HG03520 (cell line): ENCODE data around the gene DXO.
"Not testable (repeated sequence)": the region's sequence is repeated elsewhere in the genome, so short reads cannot be mapped to it uniquely, and the experiment has no call there.

Source experiments
- ATAC-seq: cut with Tn5 transposase; IDR thresholded peaks from one replicate; pipeline ENCODE4 v1.9.1; 2021; ENCODE audit warnings: mild to moderate bottlenecking, moderate library complexity; ENCODE audit not compliant: unreplicated experiment

The DXO gene

DNA sequence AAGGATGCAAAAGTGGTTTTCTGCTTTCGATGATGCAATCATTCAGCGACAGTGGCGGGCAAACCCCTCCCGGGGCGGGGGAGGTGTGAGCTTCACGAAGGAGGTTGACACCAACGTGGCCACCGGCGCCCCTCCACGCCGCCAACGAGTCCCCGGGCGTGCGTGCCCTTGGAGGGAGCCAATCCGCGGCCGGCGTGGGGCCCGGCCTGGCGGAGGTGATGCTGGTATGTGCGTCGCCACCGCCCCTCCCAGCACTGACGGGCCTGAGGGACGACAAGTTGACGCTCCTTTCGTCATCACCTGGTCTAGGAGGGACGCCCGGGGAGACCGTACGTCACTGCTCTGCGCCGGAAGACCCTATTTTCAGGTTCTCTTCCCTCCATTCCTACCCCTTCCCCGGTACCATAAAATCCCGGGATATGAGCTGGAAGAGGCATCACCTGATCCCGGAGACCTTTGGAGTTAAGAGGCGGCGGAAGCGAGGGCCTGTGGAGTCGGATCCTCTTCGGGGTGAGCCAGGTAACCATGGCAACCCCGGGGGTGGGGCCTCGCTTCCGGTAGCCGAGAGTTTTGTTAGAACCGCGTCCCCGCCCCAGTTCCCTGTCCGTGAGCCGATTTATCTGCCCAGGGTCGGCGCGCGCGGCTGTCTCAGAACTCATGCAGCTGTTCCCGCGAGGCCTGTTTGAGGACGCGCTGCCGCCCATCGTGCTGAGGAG is at the start of gene DXO:
DXO (minus strand) TSS at position 146 of the 716 bp plus-strand sequence. CDS start 463 bp downstream, outside the sequence.
- ATAC-seq = peak; percentile 84

DNA sequence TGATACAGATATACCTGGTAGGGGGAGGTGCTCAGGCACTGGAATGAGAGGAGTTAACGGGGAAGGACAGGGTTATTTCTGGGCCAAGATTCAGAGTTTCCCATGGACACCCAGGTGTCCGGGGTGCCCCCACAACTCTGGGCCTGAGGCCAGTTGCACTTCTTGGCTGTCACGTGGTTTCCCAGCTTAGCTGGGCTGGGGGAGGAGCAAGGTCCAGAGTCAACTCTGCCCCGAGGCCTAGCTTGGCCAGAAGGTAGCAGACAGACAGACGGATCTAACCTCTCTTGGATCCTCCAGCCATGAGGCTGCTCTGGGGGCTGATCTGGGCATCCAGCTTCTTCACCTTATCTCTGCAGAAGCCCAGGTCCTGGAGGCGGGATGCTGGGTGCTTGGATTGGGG is 42.6 kb upstream of the DXO start, which contains the start of gene C4B:
C4B (plus strand) TSS at position 249 of the 400 bp plus-strand sequence; CDS start at position 300, 51 bp downstream.
- ATAC-seq = not testable (repeated sequence)

DNA sequence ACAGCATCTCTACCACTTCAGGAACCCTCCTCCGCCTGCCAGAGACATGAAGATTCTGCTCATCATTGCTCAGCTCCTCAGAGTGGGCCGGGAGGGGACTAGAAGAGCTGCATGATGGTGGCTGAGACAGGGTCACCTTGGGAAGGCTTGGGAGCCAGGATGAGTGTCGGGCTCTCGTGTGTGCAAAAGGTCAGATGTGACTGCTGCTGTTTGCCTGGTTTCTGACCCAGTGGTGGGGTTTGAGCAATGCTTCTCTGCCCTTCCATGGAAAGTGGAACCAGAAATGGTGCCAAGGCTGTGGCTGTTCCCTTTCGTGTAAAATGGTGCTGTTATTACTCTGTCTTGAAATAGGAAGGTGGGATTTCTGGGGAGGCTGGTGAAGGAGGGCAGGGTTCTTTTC is 41.8 kb upstream of the DXO start:
- ATAC-seq = not testable (repeated sequence)

DNA sequence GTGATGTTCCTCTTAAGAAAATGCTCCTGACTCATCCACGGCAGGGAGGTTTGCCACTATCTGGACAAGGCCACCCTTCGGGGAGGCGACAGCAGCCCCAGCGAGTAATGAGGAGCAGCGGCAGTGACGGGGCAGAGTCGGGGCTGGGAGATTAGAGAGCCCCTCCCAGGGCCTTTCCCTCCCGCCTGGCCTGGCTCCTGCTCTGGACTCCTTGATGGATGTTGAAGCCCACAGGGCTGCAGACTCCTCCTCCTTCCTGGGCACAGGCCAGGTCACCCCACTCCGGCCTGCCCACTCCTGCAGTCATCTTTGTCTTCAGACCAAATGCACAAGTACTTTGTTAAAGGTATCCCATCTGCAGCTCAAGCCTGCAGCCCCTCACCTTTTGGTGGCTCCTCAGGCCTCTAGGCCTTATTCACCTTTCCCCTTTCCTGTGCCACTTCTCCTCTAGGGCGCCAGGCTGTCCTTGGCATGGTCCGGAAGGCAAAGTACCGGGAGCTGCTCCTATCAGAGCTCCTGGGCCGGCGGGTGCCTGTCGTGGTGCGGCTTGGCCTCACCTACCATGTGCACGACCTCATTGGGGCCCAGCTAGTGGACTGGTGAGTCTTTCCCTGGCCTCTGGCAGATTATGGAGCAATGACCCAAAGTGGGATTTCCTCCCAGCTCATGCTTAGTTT is 41.1 kb upstream of the DXO start:
- ATAC-seq = not testable (repeated sequence)

DNA sequence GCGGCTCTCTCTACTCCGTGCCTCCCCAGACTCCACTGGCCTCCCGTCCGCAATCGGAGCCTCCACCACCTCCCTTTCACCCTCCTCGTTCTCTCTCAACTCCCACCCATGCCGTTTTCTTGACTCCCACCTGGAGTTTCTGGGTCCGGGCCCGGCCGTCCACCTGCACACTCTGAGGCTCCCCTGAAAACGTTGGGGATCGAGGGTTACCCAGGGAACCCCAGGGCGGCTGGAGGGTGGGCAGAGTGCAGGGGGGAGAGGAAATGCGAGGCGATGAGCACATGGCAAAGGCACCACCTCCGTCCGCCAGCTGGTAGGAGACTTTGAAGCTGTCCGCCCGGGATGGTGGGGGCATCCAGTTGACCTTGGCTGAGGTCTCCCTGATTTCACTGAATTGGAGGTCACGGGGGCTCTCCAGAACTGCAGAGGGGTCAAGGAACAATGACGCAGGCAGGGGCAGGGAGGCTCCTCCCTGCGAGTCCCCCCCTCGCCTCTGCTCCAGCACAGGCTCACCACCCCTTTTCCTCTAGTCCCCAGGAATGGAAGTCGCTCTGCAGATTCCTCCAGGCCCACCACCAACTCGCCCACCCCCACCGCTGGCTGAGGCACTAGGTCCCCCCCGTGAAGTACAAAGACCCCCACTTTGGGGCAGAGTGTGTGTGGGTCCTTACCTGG is 39.1 kb upstream of the DXO start:
- ATAC-seq = not testable (repeated sequence)

DNA sequence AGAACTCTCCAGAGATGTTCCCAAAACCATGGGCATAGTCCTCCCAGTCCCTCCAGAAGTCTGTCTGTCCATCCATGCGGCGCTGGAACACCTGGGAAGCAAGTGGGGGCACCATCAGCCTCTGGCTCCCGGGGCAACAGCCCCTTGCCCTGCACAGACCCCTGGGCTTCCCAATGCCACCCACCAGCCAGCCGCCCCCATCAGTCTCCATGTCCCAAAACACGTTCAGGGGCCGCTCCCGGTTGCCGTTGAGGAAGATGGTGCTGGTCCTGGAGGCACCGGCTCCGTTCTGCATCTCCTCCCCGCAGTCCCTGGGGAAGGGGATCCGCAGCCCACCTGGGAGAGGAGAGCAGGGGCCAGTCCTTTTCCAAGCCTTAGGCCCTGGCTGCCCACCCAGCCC is 37.6 kb upstream of the DXO start:
- not testable (repeated sequence) for ATAC-seq

DNA sequence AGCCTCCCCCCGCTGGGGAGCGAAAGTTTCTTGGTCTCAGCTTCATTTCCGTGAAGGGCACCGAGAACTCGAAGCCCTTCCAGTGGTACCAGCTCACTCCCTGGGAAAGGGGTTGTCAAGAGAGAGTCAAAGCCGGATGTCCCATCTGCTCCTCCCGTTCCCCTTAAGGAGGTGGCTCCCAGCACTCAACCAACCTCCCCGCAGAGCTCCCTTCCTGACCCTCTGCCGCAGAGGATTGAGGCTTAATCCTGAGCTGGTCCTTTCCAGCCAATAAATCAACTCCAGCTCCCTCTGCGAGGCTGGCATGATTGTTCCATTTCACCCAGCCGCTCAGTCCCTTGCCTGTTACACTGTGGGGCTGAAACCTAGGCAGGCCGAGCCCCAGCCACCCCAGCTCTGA is 36.7 kb upstream of the DXO start:
- ATAC-seq = not testable (repeated sequence)

DNA sequence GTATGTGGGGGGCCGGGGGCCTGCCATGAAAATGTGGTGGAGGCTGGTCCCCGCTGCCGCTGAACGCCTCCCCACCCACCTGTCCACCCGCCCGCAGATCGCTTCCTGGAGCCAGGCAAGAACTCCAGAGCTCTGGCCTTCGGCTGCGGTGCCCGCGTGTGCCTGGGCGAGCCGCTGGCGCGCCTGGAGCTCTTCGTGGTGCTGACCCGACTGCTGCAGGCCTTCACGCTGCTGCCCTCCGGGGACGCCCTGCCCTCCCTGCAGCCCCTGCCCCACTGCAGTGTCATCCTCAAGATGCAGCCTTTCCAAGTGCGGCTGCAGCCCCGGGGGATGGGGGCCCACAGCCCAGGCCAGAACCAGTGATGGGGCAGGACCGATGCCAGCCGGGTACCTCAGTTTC is 36.1 kb upstream of the DXO start:
- ATAC-seq = not testable (repeated sequence)

- not testable (repeated sequence) for ATAC-seq
Observed at GRCh38 chr6:32007086-32007485, 35.1 kb upstream of the DXO start.

- ATAC-seq = not testable (repeated sequence)
Observed at GRCh38 chr6:32005991-32006529, 34.1 kb upstream of the DXO start.

GRCh38 chr6:32005538-32005880 is 33.6 kb upstream of the DXO start:
- ATAC-seq = not testable (repeated sequence)

- ATAC-seq = not testable (repeated sequence)
Observed at GRCh38 chr6:32004864-32005537, 33.1 kb upstream of the DXO start.

DNA sequence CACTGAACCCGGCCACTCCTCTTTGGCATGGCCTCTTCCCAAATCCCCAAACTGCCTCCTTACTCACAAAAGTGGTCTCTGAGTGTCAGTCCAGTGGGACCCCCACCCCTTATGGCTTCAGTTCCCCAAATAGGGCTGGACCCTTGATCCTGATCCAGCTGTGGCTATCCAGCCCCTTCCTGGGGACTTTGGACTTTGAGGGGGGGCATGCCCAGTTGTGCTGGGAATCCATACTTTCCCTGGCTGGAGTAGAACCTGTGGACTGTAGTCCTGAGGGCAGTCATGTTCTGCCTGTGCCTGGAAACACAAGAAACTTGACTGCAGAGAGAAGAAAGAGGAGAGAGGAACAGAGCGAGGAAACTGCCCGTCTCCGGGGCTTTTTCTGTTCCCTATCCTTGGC is 32.5 kb upstream of the DXO start:
- not testable (repeated sequence) for ATAC-seq

GRCh38 chr6:32003301-32003700 is 31.4 kb upstream of the DXO start:
- ATAC-seq = not testable (repeated sequence)

GRCh38 chr6:32002546-32003268 is 30.8 kb upstream of the DXO start:
- not testable (repeated sequence) for ATAC-seq

- not testable (repeated sequence) for ATAC-seq
Observed at GRCh38 chr6:31996385-31996784, 24.4 kb upstream of the DXO start.

- ATAC-seq = not testable (repeated sequence)
Observed at GRCh38 chr6:31994421-31994820, 22.5 kb upstream of the DXO start.

GRCh38 chr6:31989363-31989762 is 17.4 kb upstream of the DXO start:
- not testable (repeated sequence) for ATAC-seq

GRCh38 chr6:31981744-31982143 is 9.8 kb upstream of the DXO start, which contains the start of gene C4A:
Gene C4A, plus strand, starts transcription at chr6:31982057. Its CDS starts 51 bp downstream, at chr6:31982108.
- not testable (repeated sequence) for ATAC-seq

- ATAC-seq = not testable (repeated sequence)
Observed at GRCh38 chr6:31980998-31981397, 9.1 kb upstream of the DXO start.
